HepG2 (cell line): ENCODE measurements around the gene FGF21. TPM values are rescaled to one million over a fixed set of nuclear protein-coding genes. Genes with fewer than 3 reads are reported as not detected.
A peak's percentile ranks its signal among the peaks of the same experiment; 100 is the strongest.

ENCODE experiments used
- ATAC-seq: fragments of 200-7000 bp; cut with Tn5 transposase; 3 replicates; pipeline ENCODE4 v1.9.1; 2020; ENCODE audit warnings: mild to moderate bottlenecking, moderate library complexity
- BruUV-seq: library from RNA; stranded (reverse); fragments of 400-500 nt; replicated peaks from 2 replicates; lab custom pipeline; 2021; lab: Mats Ljungman, UMichigan
- CTCF ChIA-PET: fragments of 300-600 bp; formaldehyde crosslinking; extraction: SDS; loops from one replicate; lab custom pipeline; 2021; ENCODE audit warnings: low total read pairs, inconsistent platforms, low intra/inter-chr PET ratio; lab: Yijun Ruan, JAX
- POLR2A ChIA-PET: fragments of 350-600 bp; sonication (Branson Sonifier 250); formaldehyde crosslinking; loops from one replicate; lab custom pipeline; 2020; ENCODE audit warnings: antibody characterized with exemption, inconsistent platforms; lab: Yijun Ruan, JAX
- DNase-seq: peaks from one replicate; pipeline ENCODE4 v3.0.0-alpha.2; 2015; ENCODE audit warnings: low spot score
- FAIRE-seq: peaks from 3 replicates; lab custom pipeline; 2011; peaks lifted over from hg19 to GRCh38; lab: Jason Lieb, UNC
- H2AFZ ChIP-seq: one replicate; pipeline ENCODE4 v1.6.1; 2011; ENCODE audit warnings: low read length, inconsistent platforms
- H3K27ac ChIP-seq: fragments of 300-600 bp; 3 replicates; pipeline ENCODE4 v1.8.0; 2011; ENCODE audit warnings: mixed run types, mild to moderate bottlenecking, mixed read lengths, low read length, inconsistent platforms; ENCODE audit not compliant: insufficient read depth; ENCODE audit errors: extremely low read length
- H3K27me3 ChIP-seq, 2 experiments: fragments of 200-600 bp in 1 of 2; 2 replicates in 1 of 2; 3 replicates in 1 of 2; pipeline versions ENCODE4 v1.6.0 to v1.8.0; 2011; ENCODE audit warnings: low read length in 2 of 2, mild to moderate bottlenecking in 2 of 2, moderate library complexity in 2 of 2, inconsistent platforms in 1 of 2; ENCODE audit not compliant: insufficient read depth in 2 of 2, control insufficient read depth in 1 of 2
- H3K36me3 ChIP-seq, 2 experiments: fragments of 200-600 bp in 1 of 2; replicated peaks in 1 of 2; 2 replicates in 1 of 2; 3 replicates in 1 of 2; pipeline versions ENCODE4 v1.5.1 to v1.8.0; 2011; ENCODE audit warnings: low read length in 2 of 2, inconsistent platforms in 1 of 2; ENCODE audit not compliant: insufficient read depth in 2 of 2, control insufficient read depth in 1 of 2
- H3K4me1 ChIP-seq: 2 replicates; pipeline ENCODE4 v1.5.1; 2012; ENCODE audit warnings: low read length, inconsistent platforms; ENCODE audit not compliant: insufficient read depth
- H3K4me2 ChIP-seq: 2 replicates; pipeline ENCODE4 v1.6.0; 2011; ENCODE audit warnings: low read depth, low read length, inconsistent platforms
- H3K4me3 ChIP-seq, 3 experiments: fragments of 200-600 bp in 1 of 3; sonication (generic), shearing (Covaris generic) in 1 of 3; replicated peaks in 1 of 3; 2 replicates each; pipeline ENCODE4 v1.5.1; 2011 to 2016; ENCODE audit warnings: low read length in 3 of 3, inconsistent platforms in 2 of 3, low read depth in 2 of 3, mild to moderate bottlenecking in 2 of 3, control low read depth in 1 of 3, mixed read lengths in 1 of 3; ENCODE audit not compliant: insufficient read depth in 1 of 3
- H3K79me2 ChIP-seq: one replicate; pipeline ENCODE4 v1.6.1; 2011; ENCODE audit warnings: low read length, inconsistent platforms; ENCODE audit not compliant: insufficient read depth
- H3K9ac ChIP-seq: 2 replicates; pipeline ENCODE4 v1.6.0; 2011; ENCODE audit warnings: mild to moderate bottlenecking, low read depth, low read length, inconsistent platforms; ENCODE audit not compliant: insufficient read depth
- H3K9me3 ChIP-seq: 2 replicates; pipeline ENCODE4 v1.5.1; 2012; ENCODE audit warnings: mild to moderate bottlenecking, low read length
- H4K20me1 ChIP-seq: 2 replicates; pipeline ENCODE4 v1.6.0; 2011; ENCODE audit warnings: inconsistent platforms, mild to moderate bottlenecking, low read length, moderate library complexity; ENCODE audit not compliant: insufficient read depth
- CSRNP2 ChIP-seq: sonication (generic); formaldehyde crosslinking; conservative IDR thresholded peaks from 2 replicates; pipeline ENCODE4 v1.8.0; 2022; ENCODE audit warnings: low read depth, missing genetic modification reagents
- ETV5 ChIP-seq: IDR thresholded peaks from 2 replicates; pipeline ENCODE4 v1.6.1; 2018; ENCODE audit warnings: missing biosample characterization, missing genetic modification reagents, inconsistent platforms, borderline replicate concordance
- GABPA ChIP-seq, 2 experiments: IDR thresholded peaks; 2 replicates each; pipeline ENCODE4 v1.6.1; 2011 to 2016; ENCODE audit warnings: low read depth in 2 of 2, low read length in 1 of 2, missing biosample characterization in 1 of 2, missing genetic modification characterization in 1 of 2
- ISL2 ChIP-seq: sonication (generic); formaldehyde crosslinking; IDR thresholded peaks from 2 replicates; pipeline ENCODE4 v1.5.0; 2020; ENCODE audit warnings: missing genetic modification reagents
- MED8 ChIP-seq: sonication (generic); formaldehyde crosslinking; IDR thresholded peaks from 2 replicates; pipeline ENCODE4 v1.8.1; 2023; ENCODE audit warnings: mild to moderate bottlenecking, missing genetic modification reagents; ENCODE audit not compliant: insufficient replicate concordance
- MIER3 ChIP-seq: IDR thresholded peaks from 2 replicates; pipeline ENCODE4 v1.6.1; 2016; ENCODE audit warnings: missing compliant biosample characterization, borderline replicate concordance
- THAP9 ChIP-seq: sonication (generic); formaldehyde crosslinking; IDR thresholded peaks from 2 replicates; pipeline ENCODE4; 2020; ENCODE audit warnings: missing genetic modification reagents, mild to moderate bottlenecking, borderline replicate concordance
- ZBTB20 ChIP-seq: sonication (generic); formaldehyde crosslinking; IDR thresholded peaks from 2 replicates; pipeline ENCODE4 v1.8.1; 2023; ENCODE audit warnings: missing genetic modification reagents, low read depth, mild to moderate bottlenecking, borderline replicate concordance
- ZFP82 ChIP-seq: sonication (generic); formaldehyde crosslinking; IDR thresholded peaks from 2 replicates; pipeline ENCODE4 v1.5.1; 2020; ENCODE audit warnings: mild to moderate bottlenecking, missing genetic modification reagents, borderline replicate concordance
- ZKSCAN5 ChIP-seq: sonication (generic); formaldehyde crosslinking; IDR thresholded peaks from 2 replicates; pipeline ENCODE4 v1.5.1; 2020; ENCODE audit warnings: mild to moderate bottlenecking, missing genetic modification reagents
- ZNF17 ChIP-seq: sonication (generic); formaldehyde crosslinking; IDR thresholded peaks from 2 replicates; pipeline ENCODE4 v1.5.0; 2020; ENCODE audit warnings: mild to moderate bottlenecking, missing genetic modification reagents
- ZNF326 ChIP-seq: sonication (generic); formaldehyde crosslinking; IDR thresholded peaks from 2 replicates; pipeline ENCODE4 v1.4.0; 2020; ENCODE audit warnings: missing genetic modification reagents, borderline replicate concordance
- ZNF496 ChIP-seq: sonication (generic); formaldehyde crosslinking; IDR thresholded peaks from 2 replicates; pipeline ENCODE4 v1.8.1; 2023; ENCODE audit warnings: mild to moderate bottlenecking, moderate library complexity, missing genetic modification reagents; ENCODE audit not compliant: insufficient replicate concordance
- ZNF547 ChIP-seq: sonication (generic); formaldehyde crosslinking; IDR thresholded peaks from 2 replicates; pipeline ENCODE4 v1.5.1; 2020; ENCODE audit warnings: mild to moderate bottlenecking, missing genetic modification reagents
- WGBS: methylation state at CpG from one replicate; pipeline ENCODE4 v1.1.6; 2017; ENCODE audit warnings: low lambda C conversion rate; 5-methylcytosine and 5-hydroxymethylcytosine counted together
- in situ Hi-C: cut with HindIII; loops from 2 replicates; pipeline ENCODE4 v1.10.0; 2017; ENCODE audit warnings: low pct_unique_long_range_greater_than_20kb; ENCODE audit not compliant: extremely low pct_ligation_motif_present
- intact Hi-C: fragments of 100-400 bp; cut with micrococcal nuclease; formaldehyde crosslinking; loops from one replicate; pipeline ENCODE4 v1.10.0; 2022; ENCODE audit not compliant: unreplicated experiment
- polyA plus RNA-seq, 8 experiments: library from polyadenylated mRNA; depleted of rRNA in 3 of 8; stranded (reverse) in 7 of 8; unstranded in 1 of 8; fragments of >200 nt; fragmentation: Illumina TruSeq in 4 of 8; extraction: Trizol in 4 of 8; gene quantifications; 2 replicates each; pipeline versions ENCODE4 v1.2.1 to v1.2.3, GENCODE V29; 2011 to 2016; ENCODE audit warnings: low read depth in 4 of 8, missing spikeins in 1 of 8, mixed read lengths in 1 of 8; ENCODE audit not compliant: insufficient read depth in 1 of 8
- total RNA-seq, 5 experiments: library from RNA; depleted of rRNA; stranded (reverse); fragments of >200 nt; fragmentation: Illumina TruSeq; extraction: Trizol; gene quantifications; 2 replicates each; pipeline ENCODE4 v1.2.3, GENCODE V29; 2016; ENCODE audit warnings: low read depth in 1 of 5
- TF ChIP-seq, protein P1 (sequence below): sonication (generic); formaldehyde crosslinking; IDR thresholded peaks from 2 replicates; pipeline ENCODE4 v1.5.0; 2020; ENCODE audit warnings: mild to moderate bottlenecking, missing genetic modification reagents

Gene FGF21
- total and polyA plus RNA-seq, 2 of the 13 experiments (the other 11 are each of a cell fraction or from before 2014, with no cell fraction given), result 0.17 TPM; not detected in 1

DNA sequence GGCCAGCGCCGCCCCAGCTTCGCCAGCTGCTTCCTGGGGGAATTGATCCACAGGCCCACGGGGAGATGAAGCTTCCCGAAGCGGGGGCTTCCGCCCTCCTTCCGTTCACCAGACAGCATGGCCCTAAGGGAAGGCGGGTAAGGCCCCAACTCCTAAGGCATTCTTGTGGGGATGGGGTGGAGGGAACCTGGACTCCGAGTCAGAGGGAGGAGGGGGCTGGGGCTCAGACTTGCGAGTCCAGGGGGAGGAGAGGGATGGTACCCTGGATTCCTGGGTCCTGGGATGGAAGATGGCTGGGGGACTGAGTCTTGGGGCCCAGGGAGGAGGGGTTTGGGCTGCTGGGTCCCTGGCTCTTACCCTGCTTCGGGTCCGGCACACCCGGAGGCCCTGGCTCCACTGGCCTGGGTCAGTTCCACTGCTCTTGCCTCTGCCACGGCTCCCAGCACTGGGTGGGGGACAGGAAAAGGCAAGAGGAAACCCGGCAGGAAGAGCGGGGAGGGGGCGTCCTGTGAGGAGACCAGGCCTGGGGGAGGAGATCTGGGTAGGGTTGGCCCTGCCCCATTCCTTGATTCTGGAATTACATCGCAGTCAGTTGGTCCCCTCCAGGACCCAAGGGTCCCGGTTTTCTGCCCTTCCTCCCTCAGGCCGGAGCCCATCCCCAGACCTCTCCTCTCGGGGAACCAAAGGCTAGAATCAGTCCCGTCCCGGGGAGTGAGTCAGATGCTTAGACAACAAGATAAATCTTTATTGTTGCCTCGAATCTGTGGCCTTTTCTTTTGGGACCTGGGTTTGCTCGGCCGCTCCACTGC is 15.0 kb upstream of the FGF21 start, which contains the start of gene RASIP1:
Gene RASIP1 (minus strand): TSS at position 447 of the 809 bp plus-strand sequence. CDS start 328 bp downstream, at position 119.
- no peaks in the 10 kb centered on the region for H3K79me2 ChIP-seq
- in situ Hi-C loops (no loop called here), intact Hi-C loops (no loop called here)
- no peaks in the 10 kb centered on the region for H3K36me3 ChIP-seq
- no peak within 1 kb of the TSS for H3K9ac ChIP-seq
- no peaks in the 10 kb centered on the region for H4K20me1 ChIP-seq
- no peak within 1 kb of the TSS for H2AFZ ChIP-seq
- FAIRE-seq (no peak), ATAC-seq (no peak), DNase-seq (no peak)
- H3K27ac ChIP-seq, result no peak within 1 kb of the TSS
- 67% methylated on average over 21 of the region's 27 CpGs for WGBS
- ChIA-PET CTCF (no interaction called here), POLR2A (no interaction called here)
- H3K4me2 ChIP-seq, result no peak within 1 kb of the TSS
- H3K4me1 ChIP-seq, result peaks cover 52% of the 10 kb centered on the region
- H3K9me3 ChIP-seq, result no peaks in the 10 kb centered on the region
- H3K27me3 ChIP-seq, result peaks cover 0 to 1% of the 10 kb centered on the region in 2 experiments; a peak in 1 of 5 replicates
- no TSS peak for BruUV-seq
- H3K4me3 ChIP-seq, result peak within 1 kb of the TSS in 1 of 3 experiments; percentile 30; a peak in 1 of 6 replicates
- TF ChIP-seq ZBTB20 (CRISPR knock-in tag) (no peak), THAP9 (no peak), ZNF326 (CRISPR knock-in tag) (no peak), GABPA (IDR thresholded peaks at IDR 0.05; ENCODE audit: low read depth, low read length) (no peak), GABPA (CRISPR knock-in tag; IDR thresholded peaks at IDR 0.05; ENCODE audit: low read depth) (no peak), MED8 (CRISPR knock-in tag) (no peak), ZNF496 (CRISPR knock-in tag) (no peak), ZFP82 (CRISPR knock-in tag) (no peak), ZNF17 (CRISPR knock-in tag) (no peak), ETV5 (no peak), ISL2 (CRISPR knock-in tag) (no peak), MIER3 (no peak), CSRNP2 (CRISPR knock-in tag) (no peak), ZNF547 (CRISPR knock-in tag) (no peak), ZKSCAN5 (CRISPR knock-in tag) (no peak)
- TF ChIP-seq, protein P1, sequence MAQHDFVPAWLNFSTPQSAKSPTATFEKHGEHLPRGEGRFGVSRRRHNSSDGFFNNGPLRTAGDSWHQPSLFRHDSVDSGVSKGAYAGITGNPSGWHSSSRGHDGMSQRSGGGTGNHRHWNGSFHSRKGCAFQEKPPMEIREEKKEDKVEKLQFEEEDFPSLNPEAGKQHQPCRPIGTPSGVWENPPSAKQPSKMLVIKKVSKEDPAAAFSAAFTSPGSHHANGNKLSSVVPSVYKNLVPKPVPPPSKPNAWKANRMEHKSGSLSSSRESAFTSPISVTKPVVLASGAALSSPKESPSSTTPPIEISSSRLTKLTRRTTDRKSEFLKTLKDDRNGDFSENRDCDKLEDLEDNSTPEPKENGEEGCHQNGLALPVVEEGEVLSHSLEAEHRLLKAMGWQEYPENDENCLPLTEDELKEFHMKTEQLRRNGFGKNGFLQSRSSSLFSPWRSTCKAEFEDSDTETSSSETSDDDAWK (CRISPR knock-in tag), result no peak
